ENCODE results near the gene POGK. TPM values are rescaled to one million over a fixed set of nuclear protein-coding genes. Genes with fewer than 3 reads are reported as not detected.
"Not testable (repeated sequence)": the region's sequence is repeated elsewhere in the genome, so short reads cannot be mapped to it uniquely, and the experiment has no call there.

The POGK gene, protein sequence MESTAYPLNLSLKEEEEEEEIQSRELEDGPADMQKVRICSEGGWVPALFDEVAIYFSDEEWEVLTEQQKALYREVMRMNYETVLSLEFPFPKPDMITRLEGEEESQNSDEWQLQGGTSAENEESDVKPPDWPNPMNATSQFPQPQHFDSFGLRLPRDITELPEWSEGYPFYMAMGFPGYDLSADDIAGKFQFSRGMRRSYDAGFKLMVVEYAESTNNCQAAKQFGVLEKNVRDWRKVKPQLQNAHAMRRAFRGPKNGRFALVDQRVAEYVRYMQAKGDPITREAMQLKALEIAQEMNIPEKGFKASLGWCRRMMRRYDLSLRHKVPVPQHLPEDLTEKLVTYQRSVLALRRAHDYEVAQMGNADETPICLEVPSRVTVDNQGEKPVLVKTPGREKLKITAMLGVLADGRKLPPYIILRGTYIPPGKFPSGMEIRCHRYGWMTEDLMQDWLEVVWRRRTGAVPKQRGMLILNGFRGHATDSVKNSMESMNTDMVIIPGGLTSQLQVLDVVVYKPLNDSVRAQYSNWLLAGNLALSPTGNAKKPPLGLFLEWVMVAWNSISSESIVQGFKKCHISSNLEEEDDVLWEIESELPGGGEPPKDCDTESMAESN
- total RNA-seq = 10 to 100 TPM; 66.9 to 68.1 TPM

- ChIA-PET POLR2A (interaction anchor here (0.6 to 1.4 kb wide), 8 partner anchors 9 to 381 kb away, joined by 3 to 6 read pairs (median 3); partner anchors contain the start of genes POU2F1 and TADA1), CTCF (interaction anchor here (0.5 to 1.8 kb wide), 6 partner anchors 13 to 902 kb away, joined by 3 to 10 read pairs (median 3); partner anchors contain the start of gene TADA1)
Measured at GRCh38 chr1:166838766-166839599, at the start of gene POGK. TSS of gene POGK (plus strand) at chr1:166839475. CDS start at chr1:166840957, 1,482 bp downstream.

- ChIA-PET POLR2A (no interaction called here), CTCF (no interaction called here)
Measured at GRCh38 chr1:166796620-166797236, 42.5 kb upstream of the POGK start.

DNA sequence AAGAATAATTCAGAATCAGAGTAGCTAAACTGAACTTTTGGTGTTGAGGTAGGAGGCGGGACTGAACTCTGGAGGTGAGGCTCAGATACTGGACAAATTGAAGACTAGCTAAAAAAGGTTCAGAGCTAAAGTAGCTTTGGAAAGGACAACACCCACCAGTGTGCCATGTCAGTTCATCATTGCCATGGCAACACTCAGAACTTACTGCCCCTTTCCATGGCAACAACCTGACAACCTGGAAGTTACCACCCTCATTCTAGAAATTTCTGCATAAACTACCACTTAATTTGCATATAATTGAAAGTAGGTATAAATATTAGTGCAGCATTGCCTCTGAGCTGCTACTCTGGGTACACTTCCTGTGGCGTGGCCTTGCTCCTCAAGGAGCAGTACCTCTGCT is 30.3 kb upstream of the POGK start:
- POLR2A ChIA-PET = no interaction called here
- CTCF ChIA-PET = no interaction called here

GRCh38 chr1:166811691-166812090 is 27.6 kb upstream of the POGK start:
- ChIA-PET CTCF (no interaction called here), POLR2A (no interaction called here)

DNA sequence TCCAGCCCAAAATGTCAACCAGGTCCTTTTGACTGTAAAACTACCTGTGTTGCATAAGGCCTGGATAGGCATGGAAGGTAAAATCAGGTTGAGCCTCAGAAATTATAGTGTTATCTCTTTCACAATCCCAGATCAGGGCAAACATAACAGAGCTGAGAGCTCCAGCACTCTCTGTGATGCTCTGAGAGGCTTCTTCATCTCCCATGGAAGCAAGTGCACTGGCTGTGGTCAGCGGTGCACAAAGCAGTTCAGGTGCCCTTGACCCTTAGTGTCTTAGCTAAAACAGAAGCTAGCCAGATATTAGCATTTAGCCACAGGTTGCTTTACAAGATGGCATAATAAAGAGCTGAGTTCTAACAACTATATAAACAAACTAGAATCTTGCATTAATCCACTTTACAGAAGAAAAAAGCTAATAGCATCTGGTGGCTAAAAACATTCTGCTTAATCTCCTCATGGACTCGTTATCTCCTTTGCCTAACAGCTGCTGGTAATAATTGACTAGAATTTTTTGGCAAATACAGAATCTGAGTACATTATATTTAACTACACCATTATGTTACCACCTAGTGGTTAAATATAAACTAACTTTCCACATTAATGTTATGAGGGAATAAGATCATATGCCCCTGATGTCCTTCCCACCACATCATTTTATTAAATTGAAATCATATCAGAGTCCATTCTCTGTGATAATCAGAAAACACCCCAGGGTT is 25.6 kb upstream of the POGK start:
- CTCF ChIA-PET = no interaction called here
- POLR2A ChIA-PET = no interaction called here

DNA sequence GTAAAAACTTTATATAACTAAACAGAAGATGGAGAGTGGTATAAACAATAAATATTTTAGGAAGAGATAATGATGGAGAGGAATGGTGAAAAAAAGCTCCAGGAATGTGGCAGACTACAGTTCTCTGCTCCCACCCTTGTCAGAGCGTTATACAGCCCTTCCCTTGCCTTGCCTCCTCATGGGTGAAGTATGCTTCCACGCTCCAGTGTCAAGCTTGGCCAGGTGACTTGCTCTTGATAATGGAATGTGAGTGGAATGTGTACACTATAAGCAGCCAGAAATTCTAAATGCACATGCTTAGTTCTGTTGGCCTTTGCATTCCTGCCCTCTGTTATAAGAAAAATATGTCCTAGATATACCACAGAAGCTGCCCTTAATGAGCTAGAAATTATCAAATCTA is 24.7 kb upstream of the POGK start:
- CTCF ChIA-PET = no interaction called here

DNA sequence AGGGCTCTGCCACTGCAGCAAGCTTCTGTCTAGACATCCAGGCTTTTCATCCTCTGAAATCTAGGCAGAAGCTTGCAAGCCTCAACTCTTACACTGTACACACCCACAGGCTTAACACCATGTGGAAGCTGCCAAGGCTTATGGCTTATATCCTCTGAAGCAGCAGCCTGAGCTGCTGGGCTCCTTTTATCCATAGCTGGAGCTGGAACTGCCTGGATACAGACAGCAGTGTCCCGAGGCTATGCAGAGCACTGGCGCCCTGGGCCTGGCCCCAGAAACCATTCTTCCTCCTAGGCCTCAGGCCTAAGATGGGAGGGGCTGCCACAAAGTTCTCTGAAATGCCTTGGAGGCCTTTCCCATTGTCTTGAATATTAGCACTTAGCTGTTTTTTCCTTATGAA is 19.3 kb upstream of the POGK start:
- ChIA-PET CTCF (no interaction called here), POLR2A (no interaction called here)

More for the DNA sequence above, 24.7 kb upstream of the POGK start:
- POLR2A ChIA-PET = no interaction called here

DNA sequence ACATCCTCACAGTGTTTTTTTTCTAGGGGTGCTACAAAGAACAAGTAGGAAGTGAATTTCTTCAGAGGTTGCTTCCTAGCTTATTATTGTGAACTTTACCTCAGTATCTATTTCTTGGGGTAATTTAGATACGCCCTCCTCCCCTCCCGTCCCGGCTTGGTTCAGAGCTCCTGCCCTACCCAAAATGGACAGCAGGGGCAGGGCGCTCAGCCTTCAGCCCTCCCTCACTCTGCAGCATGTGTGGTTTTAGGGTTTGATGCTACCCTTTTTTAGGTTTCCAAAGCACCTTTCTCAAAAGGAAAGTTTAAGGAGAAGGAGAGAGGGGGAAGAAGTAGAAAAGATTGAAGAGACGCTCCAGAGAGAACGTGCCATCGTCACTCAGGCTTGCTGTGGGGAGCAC is 16.9 kb upstream of the POGK start:
- POLR2A ChIA-PET = no interaction called here
- CTCF ChIA-PET = no interaction called here

GRCh38 chr1:166827426-166827825 is 11.8 kb upstream of the POGK start:
- ChIA-PET CTCF (no interaction called here), POLR2A (no interaction called here)

GRCh38 chr1:166829762-166830161 is 9.5 kb upstream of the POGK start:
- CTCF ChIA-PET, POLR2A ChIA-PET: not testable (repeated sequence)

DNA sequence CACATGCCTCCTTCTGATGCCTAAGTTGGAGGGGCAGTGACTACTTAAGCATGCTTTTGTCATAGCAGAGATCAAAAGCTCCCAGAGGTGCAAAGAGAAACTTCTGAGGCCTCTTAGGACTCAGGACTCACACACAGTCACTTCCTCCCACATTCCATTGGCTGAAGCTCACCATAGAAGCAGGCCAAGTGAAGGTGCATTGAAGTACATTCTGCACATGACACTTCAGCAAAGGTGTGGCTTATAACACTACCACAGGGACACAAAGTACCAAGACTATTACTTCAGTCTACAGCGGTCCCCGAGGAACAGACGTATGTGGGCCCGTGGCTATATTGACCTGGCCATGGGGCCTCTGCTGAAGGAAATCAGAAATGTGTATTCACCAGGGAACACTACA is 2.5 kb upstream of the POGK start:
- CTCF ChIA-PET = no interaction called here
- POLR2A ChIA-PET = interaction anchor here (0.6 kb wide), 1 partner anchor 1387 kb away, joined by 3 read pairs; no protein-coding TSS in a partner anchor

- POLR2A ChIA-PET = interaction anchor here (0.8 to 1.4 kb wide), 4 partner anchors 9 to 381 kb away, joined by 3 read pairs; partner anchors contain the start of gene POU2F1
- CTCF ChIA-PET = interaction anchor here (0.5 to 1.8 kb wide), 5 partner anchors 12 to 901 kb away, joined by 3 to 10 read pairs (median 3); partner anchors contain the start of gene TADA1
Measured at GRCh38 chr1:166839600-166840308, 479 bp downstream of the POGK start.

- POLR2A ChIA-PET = no interaction called here
- CTCF ChIA-PET = interaction anchor here (0.8 to 1.8 kb wide), 2 partner anchors 35 to 36 kb away, joined by 3 to 10 read pairs; partner anchors contain the start of gene TADA1
Measured at GRCh38 chr1:166840309-166841274, 1.3 kb downstream of the POGK start.

DNA sequence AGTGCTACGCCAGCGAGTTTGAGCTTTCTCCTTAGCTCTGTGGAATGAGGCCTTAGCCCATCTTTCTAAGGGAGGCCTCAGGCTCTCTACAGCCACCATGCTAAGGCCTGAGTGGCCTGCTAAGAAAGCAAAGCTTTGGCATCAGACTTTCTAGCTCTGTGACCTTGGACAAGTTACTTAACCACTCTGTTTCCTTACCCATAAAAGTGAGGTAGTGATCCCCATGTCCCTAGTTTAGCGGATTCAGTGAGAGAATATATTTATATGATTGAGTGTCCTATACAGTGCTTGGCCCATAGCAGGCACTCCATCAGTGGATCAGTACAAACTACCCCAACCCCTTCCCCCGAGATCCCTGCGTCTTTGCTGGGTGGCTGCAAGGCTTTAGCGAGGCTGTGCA is 4.0 kb downstream of the POGK start:
- ChIA-PET CTCF (no interaction called here), POLR2A (no interaction called here)

DNA sequence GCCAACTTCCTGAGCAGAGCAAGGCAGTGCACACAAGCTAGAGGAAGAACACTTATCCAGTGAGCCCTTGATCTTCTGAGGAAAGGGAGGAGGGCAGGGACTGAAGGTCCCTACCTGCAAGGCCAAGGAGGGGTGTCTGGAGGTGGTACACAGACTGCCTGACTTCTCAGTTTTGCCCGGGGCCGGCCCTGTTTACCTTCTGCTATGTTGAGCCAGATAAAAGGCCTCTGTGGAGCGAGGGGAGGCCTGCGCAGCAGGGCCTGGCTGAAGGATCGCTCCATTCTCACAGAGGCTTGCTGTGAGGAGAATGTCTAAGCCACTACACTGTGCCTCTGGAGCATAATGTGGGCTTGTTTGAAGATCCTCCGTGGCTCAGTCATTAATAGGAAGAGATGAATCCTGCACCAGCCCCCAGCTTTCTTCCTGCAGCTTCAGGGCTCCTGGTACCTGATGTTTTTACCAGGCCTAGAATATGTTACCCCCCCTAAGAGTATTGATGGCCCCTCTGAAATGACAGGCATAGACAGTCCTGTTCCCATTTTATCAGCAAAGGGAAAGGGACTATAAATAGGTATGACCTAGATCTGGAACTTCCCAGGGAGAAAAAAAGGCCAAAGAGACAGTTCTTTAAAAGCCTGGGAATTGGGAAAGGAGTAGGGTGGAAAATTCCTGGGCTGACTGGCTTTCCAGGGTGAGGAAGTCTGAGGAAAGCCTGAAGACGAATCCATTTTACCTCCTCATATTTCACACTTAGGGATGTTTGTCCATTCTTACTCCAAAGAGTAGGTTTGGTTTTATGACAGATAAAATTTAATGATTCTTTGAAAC is 4.7 kb downstream of the POGK start:
- CTCF ChIA-PET = no interaction called here
- POLR2A ChIA-PET = no interaction called here

- POLR2A ChIA-PET = no interaction called here
- CTCF ChIA-PET = interaction anchor here (0.7 kb wide), 1 partner anchor 37 kb away, joined by 4 read pairs; no protein-coding TSS in a partner anchor
Measured at GRCh38 chr1:166844791-166845190, 5.5 kb downstream of the POGK start.

All from activated CD8-positive, alpha-beta memory T cell treated with anti-CD3 and anti-CD28 coated beads for 36 hours (primary cell).